ENCODE measurements around the gene C19orf73.

The C19orf73 gene

GRCh38 chr19:49155005-49155819, 36.3 kb upstream of the C19orf73 start, which contains the start of gene HRC:
Gene HRC (minus strand): TSS chr19:49155396. CDS start chr19:49155237, 159 bp downstream.
- Histone ChIP-seq H3K9me3 (ENCODE audit: control insufficient read depth, low read length) (no peaks in the 10 kb centered on the region), H3K4me3 (ENCODE audit: insufficient read depth, low read depth, low read length) (no peak within 1 kb of the TSS), H3K27me3 (ENCODE audit: control insufficient read depth, insufficient read depth, low read length, poor library complexity, severe bottlenecking) (peaks cover 49% of the 10 kb centered on the region), H3K36me3 (ENCODE audit: control insufficient read depth, insufficient read depth, low read length) (no peaks in the 10 kb centered on the region), H3K4me1 (ENCODE audit: control insufficient read depth, insufficient read depth, low read length) (peaks cover 12% of the 10 kb centered on the region), H3K27ac (ENCODE audit: insufficient read depth, low read depth, low read length, poor library complexity, severe bottlenecking) (no peak within 1 kb of the TSS)
- 64 to 70% methylated on average over 19 of the region's 19 CpGs for WGBS, 2 experiments

- no peak overlapping the region for H3K4me3 ChIP-seq (ENCODE audit: insufficient read depth, low read depth, low read length)
- peaks cover 49% of the 10 kb centered on the region for H3K27me3 ChIP-seq (ENCODE audit: control insufficient read depth, insufficient read depth, low read length, poor library complexity, severe bottlenecking)
These were observed 35.3 kb upstream of the C19orf73 start for GRCh38 chr19:49154279-49154678.

GRCh38 chr19:49153167-49153809, 34.3 kb upstream of the C19orf73 start:
- 90 to 91% methylated on average over 10 of the region's 10 CpGs for WGBS, 2 experiments
- peaks cover 44% of the 10 kb centered on the region for H3K27me3 ChIP-seq (ENCODE audit: control insufficient read depth, insufficient read depth, low read length, poor library complexity, severe bottlenecking)
- H3K27ac ChIP-seq (ENCODE audit: insufficient read depth, low read depth, low read length, poor library complexity, severe bottlenecking): no peak overlapping the region
- H3K4me1 ChIP-seq (ENCODE audit: control insufficient read depth, insufficient read depth, low read length): peaks cover 14% of the 10 kb centered on the region
- no peak overlapping the region for H3K4me3 ChIP-seq (ENCODE audit: insufficient read depth, low read depth, low read length)
- no peaks in the 10 kb centered on the region for H3K9me3 ChIP-seq (ENCODE audit: control insufficient read depth, low read length)
- H3K36me3 ChIP-seq (ENCODE audit: control insufficient read depth, insufficient read depth, low read length): no peaks in the 10 kb centered on the region

More at GRCh38 chr19:49154279-49154678, 35.3 kb upstream of the C19orf73 start:
- Histone ChIP-seq H3K36me3 (ENCODE audit: control insufficient read depth, insufficient read depth, low read length) (no peaks in the 10 kb centered on the region), H3K4me1 (ENCODE audit: control insufficient read depth, insufficient read depth, low read length) (peaks cover 12% of the 10 kb centered on the region), H3K9me3 (ENCODE audit: control insufficient read depth, low read length) (no peaks in the 10 kb centered on the region), H3K27ac (ENCODE audit: insufficient read depth, low read depth, low read length, poor library complexity, severe bottlenecking) (no peak overlapping the region)
- 90 to 93% methylated on average over 6 of the region's 6 CpGs for WGBS, 2 experiments

- no peak overlapping the region for H3K4me3 ChIP-seq (ENCODE audit: insufficient read depth, low read depth, low read length)
- no peaks in the 10 kb centered on the region for H3K36me3 ChIP-seq (ENCODE audit: control insufficient read depth, insufficient read depth, low read length)
- no peaks in the 10 kb centered on the region for H3K9me3 ChIP-seq (ENCODE audit: control insufficient read depth, low read length)
- WGBS, 2 experiments: 50 to 56% methylated on average over 10 of the region's 10 CpGs
- H3K27ac ChIP-seq (ENCODE audit: insufficient read depth, low read depth, low read length, poor library complexity, severe bottlenecking): no peak overlapping the region
- H3K27me3 ChIP-seq (ENCODE audit: control insufficient read depth, insufficient read depth, low read length, poor library complexity, severe bottlenecking): peaks cover 36% of the 10 kb centered on the region
- peaks cover 19% of the 10 kb centered on the region for H3K4me1 ChIP-seq (ENCODE audit: control insufficient read depth, insufficient read depth, low read length)
These were observed 33.2 kb upstream of the C19orf73 start for GRCh38 chr19:49152119-49152550.

GRCh38 chr19:49151267-49152118, 32.5 kb upstream of the C19orf73 start:
- Histone ChIP-seq H3K4me3 (ENCODE audit: insufficient read depth, low read depth, low read length) (no peak overlapping the region), H3K27me3 (ENCODE audit: control insufficient read depth, insufficient read depth, low read length, poor library complexity, severe bottlenecking) (peaks cover 31% of the 10 kb centered on the region), H3K36me3 (ENCODE audit: control insufficient read depth, insufficient read depth, low read length) (no peaks in the 10 kb centered on the region), H3K27ac (ENCODE audit: insufficient read depth, low read depth, low read length, poor library complexity, severe bottlenecking) (no peak overlapping the region), H3K4me1 (ENCODE audit: control insufficient read depth, insufficient read depth, low read length) (peaks cover 19% of the 10 kb centered on the region), H3K9me3 (ENCODE audit: control insufficient read depth, low read length) (no peaks in the 10 kb centered on the region)
- WGBS, 2 experiments: 12 to 14% methylated on average over 45 of the region's 45 CpGs

GRCh38 chr19:49150944-49151243, 32.0 kb upstream of the C19orf73 start:
- H3K9me3 ChIP-seq (ENCODE audit: control insufficient read depth, low read length): no peaks in the 10 kb centered on the region
- H3K27me3 ChIP-seq (ENCODE audit: control insufficient read depth, insufficient read depth, low read length, poor library complexity, severe bottlenecking): peaks cover 31% of the 10 kb centered on the region
- 16 to 17% methylated on average over 16 of the region's 16 CpGs for WGBS, 2 experiments
- no peak overlapping the region for H3K27ac ChIP-seq (ENCODE audit: insufficient read depth, low read depth, low read length, poor library complexity, severe bottlenecking)
- H3K4me3 ChIP-seq (ENCODE audit: insufficient read depth, low read depth, low read length): peak overlapping the region; percentile 80
- H3K4me1 ChIP-seq (ENCODE audit: control insufficient read depth, insufficient read depth, low read length): peaks cover 14% of the 10 kb centered on the region
- no peaks in the 10 kb centered on the region for H3K36me3 ChIP-seq (ENCODE audit: control insufficient read depth, insufficient read depth, low read length)

GRCh38 chr19:49150106-49150943, 31.4 kb upstream of the C19orf73 start:
- 0 to 1% methylated on average over 75 of the region's 75 CpGs for WGBS, 2 experiments
- Histone ChIP-seq H3K4me3 (ENCODE audit: insufficient read depth, low read depth, low read length) (peak overlapping the region; percentile 80), H3K4me1 (ENCODE audit: control insufficient read depth, insufficient read depth, low read length) (peaks cover 10% of the 10 kb centered on the region), H3K36me3 (ENCODE audit: control insufficient read depth, insufficient read depth, low read length) (no peaks in the 10 kb centered on the region), H3K27me3 (ENCODE audit: control insufficient read depth, insufficient read depth, low read length, poor library complexity, severe bottlenecking) (peaks cover 31% of the 10 kb centered on the region), H3K27ac (ENCODE audit: insufficient read depth, low read depth, low read length, poor library complexity, severe bottlenecking) (peak overlapping the region; percentile 85), H3K9me3 (ENCODE audit: control insufficient read depth, low read length) (no peaks in the 10 kb centered on the region)

GRCh38 chr19:49149652-49150105, 30.7 kb upstream of the C19orf73 start:
- Histone ChIP-seq H3K9me3 (ENCODE audit: control insufficient read depth, low read length) (no peaks in the 10 kb centered on the region), H3K27ac (ENCODE audit: insufficient read depth, low read depth, low read length, poor library complexity, severe bottlenecking) (peak overlapping the region; percentile 76), H3K36me3 (ENCODE audit: control insufficient read depth, insufficient read depth, low read length) (no peaks in the 10 kb centered on the region), H3K4me3 (ENCODE audit: insufficient read depth, low read depth, low read length) (peak overlapping the region; percentile 80), H3K4me1 (ENCODE audit: control insufficient read depth, insufficient read depth, low read length) (peaks cover 10% of the 10 kb centered on the region), H3K27me3 (ENCODE audit: control insufficient read depth, insufficient read depth, low read length, poor library complexity, severe bottlenecking) (peaks cover 31% of the 10 kb centered on the region)
- 0% methylated on average over 23 of the region's 23 CpGs for WGBS, 2 experiments

- Histone ChIP-seq H3K27ac (ENCODE audit: insufficient read depth, low read depth, low read length, poor library complexity, severe bottlenecking) (peak overlapping the region; percentile 76), H3K27me3 (ENCODE audit: control insufficient read depth, insufficient read depth, low read length, poor library complexity, severe bottlenecking) (peaks cover 31% of the 10 kb centered on the region), H3K36me3 (ENCODE audit: control insufficient read depth, insufficient read depth, low read length) (no peaks in the 10 kb centered on the region), H3K9me3 (ENCODE audit: control insufficient read depth, low read length) (no peaks in the 10 kb centered on the region), H3K4me1 (ENCODE audit: control insufficient read depth, insufficient read depth, low read length) (peaks cover 10% of the 10 kb centered on the region), H3K4me3 (ENCODE audit: insufficient read depth, low read depth, low read length) (peak overlapping the region; percentile 80)
- 1% methylated on average over 49 of the region's 49 CpGs for WGBS, 2 experiments
These were observed 30.1 kb upstream of the C19orf73 start for GRCh38 chr19:49148784-49149651.
